Calu3 (cell line): ENCODE measurements around the gene LDHB. TPM values are rescaled to one million over a fixed set of nuclear protein-coding genes. Genes with fewer than 3 reads are reported as not detected.

Source experiments
- Bru-seq: library from RNA; stranded (reverse); fragments of 400-500 nt; gene quantifications from one replicate; lab custom pipeline; 2021; lab: Mats Ljungman, UMichigan
- BruChase-seq, 2 experiments: library from RNA; stranded (reverse); fragments of 400-500 nt; gene quantifications; one replicate each; lab custom pipeline; 2021; lab: Mats Ljungman, UMichigan
- BruUV-seq: library from RNA; stranded (reverse); fragments of 400-500 nt; replicated peaks from 2 replicates; lab custom pipeline; 2021; lab: Mats Ljungman, UMichigan
- CTCF ChIA-PET: fragments of 300-600 bp; sonication (Branson Sonifier 250); formaldehyde crosslinking; loops from one replicate; lab custom pipeline; 2022; ENCODE audit warnings: antibody characterized with exemption; lab: Charles Lee
- DNase-seq: peaks from one replicate; pipeline ENCODE4 v3.0.0; 2022
- H3K27ac Mint-ChIP-seq: one replicate; pipeline ENCODE4 v1.8.0; 2022; ENCODE audit warnings: mixed read lengths; ENCODE audit not compliant: unreplicated experiment
- H3K27me3 Mint-ChIP-seq: one replicate; pipeline ENCODE4 v1.8.0; 2022; ENCODE audit warnings: mixed read lengths; ENCODE audit not compliant: unreplicated experiment
- H3K36me3 Mint-ChIP-seq: one replicate; pipeline ENCODE4 v1.8.0; 2022; ENCODE audit warnings: mild to moderate bottlenecking, moderate library complexity, mixed read lengths; ENCODE audit not compliant: insufficient read depth, unreplicated experiment
- H3K4me1 Mint-ChIP-seq: one replicate; pipeline ENCODE4 v1.8.0; 2022; ENCODE audit warnings: mild to moderate bottlenecking, low read depth, mixed read lengths; ENCODE audit not compliant: unreplicated experiment
- H3K4me3 Mint-ChIP-seq: one replicate; pipeline ENCODE4 v1.8.0; 2022; ENCODE audit warnings: mild to moderate bottlenecking, low read depth, moderate library complexity, mixed read lengths; ENCODE audit not compliant: unreplicated experiment
- H3K9me3 Mint-ChIP-seq: one replicate; pipeline ENCODE4 v1.8.0; 2022; ENCODE audit warnings: low read depth, mixed read lengths; ENCODE audit not compliant: unreplicated experiment
- CTCF ChIP-seq: fragments of 200-600 bp; IDR thresholded peaks from one replicate; pipeline ENCODE4 v1.8.0; 2022; ENCODE audit warnings: antibody characterized with exemption; ENCODE audit not compliant: unreplicated experiment
- intact Hi-C: fragments of 100-400 bp; cut with micrococcal nuclease; formaldehyde crosslinking; loops from one replicate; pipeline ENCODE4 v1.10.0; 2022; ENCODE audit not compliant: unreplicated experiment
- long read RNA-seq: library from polyadenylated mRNA; stranded (forward); transcript quantifications from one replicate; pipeline ENCODE4 v2.0.0, GENCODE V29; 2022
- total RNA-seq: library from RNA; stranded (reverse); gene quantifications from 2 replicates; pipeline ENCODE4 v1.2.3, GENCODE V29; 2022

LDHB gene
- total RNA-seq (816 and 826 TPM in 2 replicates), Bru-seq, nascent RNA (percentile 99 among the genes with signal in this experiment), BruChase-seq, experiment 1, labeled RNA remaining after a 6-hour chase (percentile 100 among the genes with signal in this experiment), BruChase-seq, experiment 2, labeled RNA remaining after a 2-hour chase (percentile 100 among the genes with signal in this experiment)
- long read RNA-seq, transcript LDHB-206 (3 exons, 678 nt), result minor isoform, 12 of 1,180 reads
- long read RNA-seq, transcript LDHB-201 (8 exons, 1,303 nt), result major isoform, 1,137 of 1,180 reads
- long read RNA-seq, partial matches to known transcripts, result 24 of 1,180 reads
- long read RNA-seq, other reads (novel, unspliced or antisense), result 3 of 1,180 reads

DNA sequence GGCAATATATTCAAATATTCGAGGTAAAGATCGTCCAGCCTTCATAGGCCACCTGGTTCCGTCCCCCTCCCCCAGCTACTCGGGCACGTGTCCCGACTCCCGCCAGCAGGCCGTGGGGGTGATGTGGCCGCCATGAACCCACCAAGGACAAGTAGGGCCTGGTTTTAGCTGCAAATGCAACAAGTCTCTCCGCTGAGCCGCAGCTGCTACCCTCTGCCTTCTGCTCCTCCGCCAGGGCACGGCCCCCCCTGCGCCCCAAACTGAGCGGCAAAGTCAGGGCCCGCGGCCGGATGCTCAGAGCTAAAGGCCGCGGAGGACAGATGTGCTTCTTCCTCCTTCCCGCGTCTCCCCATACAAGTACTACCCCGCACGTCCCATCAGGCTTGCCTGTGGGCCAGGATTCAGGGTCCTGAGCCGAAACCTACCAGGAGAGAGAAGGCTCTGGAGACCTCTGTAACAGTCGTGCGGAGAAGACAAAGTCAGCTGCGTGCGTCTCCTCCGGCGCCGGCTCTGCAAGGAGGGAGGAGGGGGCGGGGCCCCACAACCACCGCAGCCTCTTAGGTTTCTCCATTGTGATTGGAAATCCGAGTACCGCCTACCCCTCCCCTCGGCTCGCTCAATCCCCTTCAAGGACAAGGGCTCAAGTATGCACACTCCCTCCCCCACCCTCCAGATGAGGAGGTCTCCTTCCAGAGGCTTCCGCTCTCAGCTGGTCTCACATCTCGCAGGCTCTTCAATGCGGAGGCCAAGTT lies at the start of gene LDHB:
TSS of gene LDHB (minus strand) at position 517 of the 752 bp plus-strand sequence. CDS start 3,171 bp downstream, outside the sequence.
- no TSS peak for BruUV-seq
- Mint-ChIP-seq H3K27ac (peak within 1 kb of the TSS; percentile 76), H3K4me3 (peak within 1 kb of the TSS; percentile 85), H3K36me3 (peaks cover 45% of the 10 kb centered on the region), H3K27me3 (no peaks in the 10 kb centered on the region), H3K9me3 (no peaks in the 10 kb centered on the region), H3K4me1 (peaks cover 31% of the 10 kb centered on the region)
- no peak for TF ChIP-seq CTCF
- CTCF ChIA-PET, result interaction anchor here (0.6 to 1.0 kb wide), 2 partner anchors 16 to 19 kb away, joined by 3 to 4 read pairs; no protein-coding TSS in a partner anchor
- DNase-seq, result peak; percentile 94
- intact Hi-C loops, result loop anchor here (2.0 kb wide), 1 partner anchor 19 kb away; no protein-coding TSS in a partner anchor

DNA sequence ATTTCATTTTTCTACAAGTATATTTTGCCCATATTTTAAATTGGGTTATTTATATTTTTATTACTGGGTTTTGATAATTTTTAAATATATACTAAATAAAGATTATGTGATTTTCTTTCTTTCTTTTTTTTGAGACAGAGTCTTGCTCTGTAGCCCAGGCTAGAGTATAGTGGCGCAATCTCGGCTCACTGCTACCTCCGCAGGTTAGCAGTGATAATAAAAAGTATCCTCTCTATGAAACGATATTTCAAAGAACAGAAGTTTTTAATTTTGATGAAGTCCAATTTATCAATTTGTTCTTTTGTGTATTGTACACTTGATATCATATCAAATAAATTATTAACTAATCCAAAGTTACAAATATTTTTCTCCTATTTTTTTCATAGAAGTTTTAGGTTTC lies 47.2 kb upstream of the LDHB start:
- no peaks in the 10 kb centered on the region for H3K4me1 Mint-ChIP-seq
- no peaks in the 10 kb centered on the region for H3K27me3 Mint-ChIP-seq
- BruUV-seq, result no TSS peak
- peaks cover 4% of the 10 kb centered on the region for H3K36me3 Mint-ChIP-seq
- H3K4me3 Mint-ChIP-seq, result no peak overlapping the region
- no peaks in the 10 kb centered on the region for H3K9me3 Mint-ChIP-seq
- intact Hi-C loops, result no loop called here
- TF ChIP-seq CTCF, result no peak
- DNase-seq, result no peak
- CTCF ChIA-PET, result no interaction called here
- H3K27ac Mint-ChIP-seq, result no peak overlapping the region

DNA sequence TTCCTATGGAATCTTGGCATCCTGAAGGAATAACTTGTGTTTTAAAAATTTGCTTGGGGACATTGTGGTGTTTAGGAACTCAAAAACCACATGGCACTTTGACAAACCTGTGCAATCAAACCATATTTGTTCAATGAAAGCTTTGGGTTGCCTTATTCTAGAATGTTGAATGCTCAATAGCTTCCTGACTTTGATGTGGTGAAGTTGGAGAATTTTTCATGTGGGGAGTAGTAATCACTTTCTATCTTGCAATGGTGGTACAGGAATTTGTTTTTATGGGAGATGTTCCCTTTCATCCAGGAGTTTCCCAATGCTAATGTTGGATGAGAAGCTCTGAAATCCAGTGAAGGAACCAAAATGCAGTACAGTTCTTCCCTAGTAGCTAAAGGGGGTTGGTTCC lies 42.2 kb upstream of the LDHB start:
- BruUV-seq, result no TSS peak
- H3K27ac Mint-ChIP-seq, result no peak overlapping the region
- no peaks in the 10 kb centered on the region for H3K9me3 Mint-ChIP-seq
- no peak for TF ChIP-seq CTCF
- no peaks in the 10 kb centered on the region for H3K4me1 Mint-ChIP-seq
- no peak for DNase-seq
- no peak overlapping the region for H3K4me3 Mint-ChIP-seq
- CTCF ChIA-PET, result interaction anchor here (1.3 kb wide), 1 partner anchor 290 kb away, joined by 8 read pairs; no protein-coding TSS in a partner anchor
- H3K36me3 Mint-ChIP-seq, result peaks cover 4% of the 10 kb centered on the region
- intact Hi-C loops, result loop anchor here (5.0 to 10.0 kb wide), 2 partner anchors 185 to 742 kb away; no protein-coding TSS in a partner anchor
- H3K27me3 Mint-ChIP-seq, result no peaks in the 10 kb centered on the region

DNA sequence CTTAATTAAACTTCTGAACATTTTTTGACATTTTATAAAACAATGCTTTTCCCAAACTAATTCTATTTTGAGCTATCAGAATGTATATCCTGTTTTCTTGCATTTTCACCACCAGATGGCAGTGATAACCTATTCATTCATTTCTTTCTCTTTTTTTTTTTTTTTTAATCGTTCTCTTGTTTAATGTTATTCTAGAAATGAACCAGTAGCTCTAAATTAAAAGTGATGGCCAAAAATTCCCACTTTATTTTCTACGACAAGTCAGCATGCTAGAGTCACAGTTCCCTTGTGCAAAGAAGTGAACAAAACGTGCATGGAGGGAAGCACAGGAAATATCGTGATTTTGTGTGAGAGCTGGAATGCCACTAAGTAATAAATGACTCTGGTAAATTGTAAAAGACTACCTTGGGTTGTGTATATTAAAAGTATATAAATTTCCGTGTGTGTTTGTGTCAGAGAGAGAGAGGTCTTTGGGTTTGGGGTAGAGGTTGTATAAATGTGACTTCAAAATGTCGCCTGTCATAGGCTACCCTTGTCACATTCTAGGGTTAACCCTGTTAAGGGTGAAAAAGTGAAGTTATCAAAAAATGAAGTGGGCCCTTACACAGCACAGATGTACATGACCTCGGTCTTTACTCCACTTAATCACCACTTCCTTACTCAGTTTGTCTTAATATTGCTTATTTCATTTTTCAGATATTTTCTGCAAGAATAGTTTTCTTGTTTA lies 40.4 kb upstream of the LDHB start:
- no peak for DNase-seq
- Mint-ChIP-seq H3K4me1 (no peaks in the 10 kb centered on the region), H3K27me3 (no peaks in the 10 kb centered on the region), H3K4me3 (no peak overlapping the region), H3K36me3 (no peaks in the 10 kb centered on the region), H3K9me3 (no peaks in the 10 kb centered on the region), H3K27ac (no peak overlapping the region)
- TF ChIP-seq CTCF, result peak; percentile 49
- BruUV-seq, result no TSS peak
- intact Hi-C loops, result loop anchor here (1.0 to 10.0 kb wide), 4 partner anchors 187 to 744 kb away; no protein-coding TSS in a partner anchor
- CTCF ChIA-PET, result interaction anchor here (0.6 to 1.8 kb wide), 17 partner anchors 12 to 1439 kb away, joined by 3 to 66 read pairs (median 4); no protein-coding TSS in a partner anchor
